SW 1271 (cell line): Measurements from ENCODE around the gene GALNT1.

Source experiments
- DNase-seq, 2 experiments: peaks; one replicate each; lab custom pipeline; 2025; lab: John Stamatoyannopoulos, UW

GALNT1 gene

DNA sequence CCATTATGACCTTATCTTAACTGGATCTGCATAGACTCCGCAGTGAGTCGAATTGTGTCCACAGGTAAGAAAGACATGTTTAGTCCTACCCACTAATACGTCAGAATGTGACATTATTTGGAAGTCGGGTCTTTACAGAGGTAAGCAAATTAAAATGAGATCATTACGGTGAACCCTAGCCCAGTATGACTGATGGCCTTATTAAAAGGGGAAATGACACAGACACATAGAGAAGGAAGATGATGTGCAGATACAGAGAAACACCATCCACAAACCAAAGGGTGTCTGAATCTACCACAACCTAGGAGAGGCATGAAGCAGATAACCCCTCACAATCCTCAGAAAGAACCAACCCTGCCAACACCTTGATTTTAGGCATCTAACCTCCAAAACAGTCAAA is 135.6 kb downstream of the GALNT1 start:
- no peak for DNase-seq

DNA sequence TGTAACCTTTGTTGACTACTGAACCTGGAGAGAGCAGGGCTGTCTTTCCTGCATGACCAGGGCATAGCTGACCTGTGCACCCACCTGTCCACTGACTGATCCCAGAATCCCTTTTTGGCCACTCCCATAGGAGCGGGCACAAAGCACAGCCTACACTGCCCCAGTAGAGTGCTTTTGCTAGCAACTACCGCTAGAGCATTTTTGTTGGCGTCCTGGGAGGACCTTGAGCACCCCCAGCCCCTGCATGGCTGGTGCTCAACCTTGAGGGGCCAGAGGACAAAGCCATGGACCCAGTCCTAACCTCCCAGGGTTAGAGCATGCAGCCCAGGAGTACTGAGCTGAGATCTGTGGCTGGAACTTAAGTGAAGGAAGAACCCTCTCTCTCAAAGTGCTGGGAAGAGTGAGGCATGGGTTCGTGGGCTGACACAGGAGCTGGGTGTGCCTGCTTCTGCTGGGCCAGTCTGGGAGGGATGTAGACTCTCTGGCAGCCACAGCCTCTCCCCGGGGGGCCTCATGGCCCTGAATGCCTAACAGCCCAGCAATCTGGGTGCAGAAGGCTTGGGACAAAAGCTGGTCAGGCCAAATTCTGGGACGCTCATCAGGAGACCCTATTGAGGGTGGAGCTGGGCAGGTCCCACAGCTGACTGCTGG is 140.0 kb downstream of the GALNT1 start:
- no peak for DNase-seq

DNA sequence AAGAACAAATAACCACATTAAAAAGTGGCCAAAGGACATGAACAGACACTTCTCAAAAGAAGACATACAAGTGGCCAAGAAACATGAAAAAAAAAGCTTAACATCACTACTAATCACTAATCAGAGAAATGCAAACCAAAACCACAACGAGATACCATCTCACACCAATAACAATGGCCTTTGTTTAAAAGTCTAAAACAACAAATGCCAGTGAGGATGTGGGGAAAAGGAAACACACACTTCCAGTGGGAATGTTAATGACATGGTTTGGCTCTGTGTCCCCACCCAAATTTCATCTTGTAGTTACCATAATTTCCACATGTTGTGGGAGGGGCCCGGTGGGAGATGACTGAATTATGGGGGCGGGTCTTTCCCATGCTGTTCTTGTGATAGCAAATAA is 147.1 kb downstream of the GALNT1 start:
- no peak for DNase-seq

DNA sequence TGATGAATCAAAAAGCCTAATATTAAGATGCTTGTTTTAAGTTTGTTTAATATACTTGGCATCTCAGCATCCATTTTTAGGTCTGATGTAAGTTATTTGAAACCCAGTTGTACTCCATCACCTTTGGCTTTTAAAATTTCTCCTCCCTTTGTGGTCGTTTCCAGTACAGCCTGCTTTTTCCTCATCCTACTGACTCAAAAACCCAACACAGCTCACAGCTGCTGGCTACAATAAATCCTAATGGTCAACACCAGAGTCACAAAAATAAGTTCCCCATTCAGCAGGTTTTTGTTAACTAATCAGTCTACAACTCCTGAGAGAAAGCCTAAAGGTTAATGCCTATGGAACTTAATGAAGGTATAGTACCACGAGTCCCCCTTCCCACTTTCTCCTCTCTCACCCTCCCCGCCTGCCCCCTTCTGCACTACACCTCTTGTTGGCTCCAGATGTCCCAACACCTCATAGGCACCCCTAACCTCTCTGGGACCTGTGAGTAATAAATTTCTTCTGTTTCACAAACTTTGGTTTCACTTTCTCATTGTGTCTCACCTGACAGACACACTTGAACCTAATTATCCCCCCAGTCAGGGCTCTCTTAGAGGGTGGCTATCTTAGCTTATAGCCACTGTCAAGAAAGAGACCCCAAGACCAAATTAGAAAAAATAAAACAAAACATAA is 148.6 kb downstream of the GALNT1 start:
- DNase-seq = no peak

DNA sequence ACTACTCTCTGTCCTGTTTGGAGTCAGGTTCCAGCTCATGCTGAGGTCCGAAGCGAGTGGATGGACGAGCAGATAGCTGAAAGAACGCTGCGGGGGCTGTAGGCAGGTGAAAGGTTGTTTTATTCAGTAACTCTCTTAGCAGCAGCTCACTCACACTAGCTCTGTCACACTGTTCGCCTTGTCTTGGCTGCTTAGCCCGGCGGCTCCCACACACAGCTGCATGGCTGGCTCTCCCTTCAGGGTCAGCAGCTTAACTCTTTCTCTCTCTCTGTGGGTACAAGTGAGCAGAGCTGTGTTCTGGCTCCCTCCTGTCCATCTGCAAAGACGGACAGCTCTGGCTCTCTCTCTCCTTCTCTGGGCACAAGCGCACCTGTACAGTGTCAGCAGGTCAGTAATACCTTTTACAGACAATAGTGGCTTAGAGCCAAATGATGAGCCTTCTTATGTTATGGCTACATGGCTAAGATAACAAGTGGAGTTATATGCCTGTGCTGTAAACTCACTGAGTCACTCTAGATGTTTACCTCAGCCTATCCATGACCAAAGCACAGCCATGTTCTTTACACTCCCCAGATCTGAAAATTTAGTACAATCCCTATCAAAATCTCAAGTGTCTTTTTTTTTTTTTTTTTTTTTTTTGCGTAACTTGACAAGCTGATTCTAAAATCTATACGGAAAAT is 149.3 kb downstream of the GALNT1 start:
- no peak for DNase-seq

DNA sequence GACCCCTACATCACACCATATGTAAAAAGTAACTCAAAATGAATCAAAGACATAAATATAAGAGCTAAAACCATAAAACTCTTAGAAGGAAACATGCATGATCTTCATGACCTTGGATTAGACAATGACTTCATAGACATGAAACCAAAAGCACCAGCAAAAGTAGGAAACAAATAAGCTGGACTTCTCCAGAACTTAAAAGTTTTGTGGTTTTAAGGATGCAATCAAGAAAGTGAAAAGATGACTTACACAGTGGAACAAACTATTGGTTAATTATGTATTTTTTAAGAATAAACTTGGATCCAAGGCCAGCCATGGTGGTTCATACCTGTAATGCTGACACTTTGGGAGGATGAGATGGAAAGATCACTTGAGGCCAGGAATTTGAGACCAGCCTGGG is 150.2 kb downstream of the GALNT1 start:
- DNase-seq = no peak

DNA sequence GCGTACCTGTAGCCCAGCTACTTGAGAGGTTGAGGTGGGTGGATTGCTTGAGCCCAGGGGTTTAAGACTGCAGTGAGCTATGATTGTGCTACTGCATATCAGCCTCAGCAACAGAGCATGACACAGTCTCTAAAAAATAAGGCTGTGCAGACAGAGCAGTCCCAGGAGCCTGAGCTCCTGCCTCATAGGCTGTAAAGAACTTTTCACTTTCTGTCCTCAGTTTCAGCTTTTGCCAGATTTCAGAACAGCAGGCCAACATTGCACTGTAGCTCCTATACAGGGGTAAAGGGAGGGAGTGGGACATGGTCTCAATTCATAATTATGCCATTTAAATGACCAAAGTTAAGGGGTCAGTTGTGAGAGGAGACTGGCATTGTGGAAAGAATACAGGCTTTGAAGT is 150.6 kb downstream of the GALNT1 start:
- DNase-seq = no peak

DNA sequence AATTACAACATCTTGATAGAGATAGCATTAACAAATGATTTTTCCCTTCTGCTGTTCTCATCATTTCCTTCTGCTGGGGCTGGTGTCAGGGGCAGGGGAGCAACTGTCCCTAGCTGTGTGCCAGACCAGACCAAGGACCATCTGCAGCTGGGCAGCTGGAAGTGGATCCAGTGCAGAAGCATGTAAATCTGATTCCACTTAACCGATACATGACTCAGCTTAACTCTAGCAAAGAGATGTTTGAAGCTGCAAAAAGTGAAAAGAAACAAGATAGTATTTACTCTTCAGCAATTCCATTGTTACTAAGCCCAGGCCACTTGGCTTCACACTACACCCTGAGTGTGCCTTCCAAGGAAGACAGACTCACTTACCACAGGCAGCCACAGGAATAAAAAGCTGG is 151.1 kb downstream of the GALNT1 start:
- no peak for DNase-seq

DNA sequence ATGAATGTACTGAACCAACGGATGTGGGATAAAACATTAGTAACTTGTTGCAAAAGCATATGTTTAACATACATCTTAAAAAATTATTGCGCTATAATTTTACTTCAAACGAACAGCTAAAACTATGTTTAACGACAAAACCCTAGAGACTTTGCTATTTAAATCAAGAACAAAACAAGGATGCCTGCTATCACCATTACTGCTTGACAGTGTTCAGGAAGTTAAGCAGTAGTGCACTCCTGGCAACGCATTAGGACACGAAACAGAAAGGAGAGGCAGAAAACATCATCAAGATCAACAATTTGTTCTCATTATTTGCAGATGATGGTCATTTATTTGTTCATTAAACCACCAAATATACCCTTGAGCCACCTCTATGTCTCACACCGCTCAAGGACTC is 151.9 kb downstream of the GALNT1 start:
- DNase-seq = no peak

DNA sequence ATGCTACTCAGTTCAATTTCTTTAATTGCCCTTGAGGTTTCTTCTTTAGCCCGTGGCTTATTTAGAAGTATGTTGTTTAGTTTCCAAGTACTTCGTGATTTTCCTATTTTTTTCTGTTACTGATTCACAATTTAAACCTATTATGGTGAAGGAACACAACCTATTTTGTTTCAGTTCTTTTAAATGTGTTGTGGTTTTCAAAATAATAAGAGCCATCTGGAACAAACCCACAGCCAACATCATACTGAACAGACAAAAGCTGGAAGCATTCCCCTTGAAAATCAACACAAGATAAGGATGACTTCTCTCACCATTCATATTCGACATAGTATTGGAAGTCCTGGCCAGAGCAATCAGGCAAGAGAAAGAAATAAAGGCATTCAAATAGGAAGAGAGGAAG is 155.2 kb downstream of the GALNT1 start:
- no peak for DNase-seq

DNA sequence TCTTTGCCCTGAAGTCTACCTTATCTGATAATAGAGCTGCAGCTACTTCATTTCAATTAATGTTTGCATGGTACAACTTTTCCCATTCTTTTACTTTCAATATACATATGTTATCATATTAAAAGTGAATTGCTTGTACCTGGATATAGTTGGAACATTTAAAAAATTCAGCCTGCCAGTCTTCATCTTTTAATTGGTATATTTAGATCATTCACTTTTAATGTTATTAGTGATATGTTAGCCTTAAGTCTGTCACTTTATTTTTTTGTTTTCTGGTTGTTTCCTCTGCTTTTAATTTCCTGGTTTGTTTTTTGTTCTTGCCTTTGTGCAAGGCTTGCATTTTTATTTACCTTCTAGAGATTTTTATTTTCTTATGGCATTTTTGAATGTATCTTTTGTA is 158.2 kb downstream of the GALNT1 start:
- no peak for DNase-seq

DNA sequence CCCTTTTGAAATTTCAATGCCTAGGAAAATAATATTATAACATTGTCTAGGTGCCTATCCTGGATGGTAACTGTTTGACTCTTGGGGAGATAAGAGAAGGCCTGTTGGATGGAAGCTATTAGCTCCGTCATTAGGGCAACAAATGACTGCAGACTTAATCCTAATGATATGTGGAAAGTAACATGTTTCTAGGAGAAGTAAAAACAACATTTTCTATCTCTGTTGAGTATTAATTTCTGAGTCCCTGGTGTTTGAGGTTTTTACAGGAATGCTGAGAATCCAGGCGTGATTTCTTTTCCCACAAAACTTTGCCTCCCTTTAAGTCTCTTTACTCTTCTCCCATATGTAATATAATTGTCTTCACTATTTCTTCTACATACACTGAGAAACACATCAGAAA is 159.1 kb downstream of the GALNT1 start:
- no peak for DNase-seq

DNA sequence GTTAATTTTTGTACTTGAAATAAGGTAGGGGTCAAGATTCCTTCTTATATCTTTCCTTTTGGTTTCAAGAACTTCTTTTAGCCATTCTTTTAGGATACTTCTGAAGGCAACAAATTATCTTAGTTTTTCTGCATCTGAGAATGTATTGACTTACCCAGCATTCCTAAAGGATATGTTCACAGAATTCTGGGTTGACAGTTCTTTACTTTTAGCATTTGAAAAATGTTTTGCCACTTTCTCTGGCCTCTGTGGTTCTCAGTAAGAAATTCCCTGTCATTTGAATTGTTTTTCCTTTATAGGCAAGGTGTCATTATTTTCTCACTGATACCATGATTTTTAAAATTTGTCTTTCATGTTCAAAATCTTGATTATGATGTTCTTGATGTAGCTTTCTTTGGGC is 162.4 kb downstream of the GALNT1 start:
- DNase-seq = no peak

DNA sequence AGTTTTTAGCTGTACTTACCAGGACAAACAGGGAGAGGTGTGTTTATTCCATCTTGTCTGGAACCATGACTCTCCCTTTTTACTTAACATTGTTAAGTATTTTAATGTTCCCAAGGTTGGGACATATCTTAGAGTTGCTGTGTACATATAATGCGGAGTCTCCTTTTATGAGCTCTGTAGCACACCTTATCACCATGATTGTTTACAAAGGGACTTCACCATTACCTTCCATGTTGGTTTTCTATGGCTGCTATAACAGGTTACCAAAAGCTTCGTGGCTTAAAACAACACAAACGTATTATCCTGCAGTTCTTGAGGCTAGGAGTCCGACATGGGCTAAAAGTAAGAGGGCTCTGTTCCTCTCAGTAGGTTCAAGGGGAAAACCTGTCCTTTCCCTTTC is 164.3 kb downstream of the GALNT1 start:
- no peak for DNase-seq

DNA sequence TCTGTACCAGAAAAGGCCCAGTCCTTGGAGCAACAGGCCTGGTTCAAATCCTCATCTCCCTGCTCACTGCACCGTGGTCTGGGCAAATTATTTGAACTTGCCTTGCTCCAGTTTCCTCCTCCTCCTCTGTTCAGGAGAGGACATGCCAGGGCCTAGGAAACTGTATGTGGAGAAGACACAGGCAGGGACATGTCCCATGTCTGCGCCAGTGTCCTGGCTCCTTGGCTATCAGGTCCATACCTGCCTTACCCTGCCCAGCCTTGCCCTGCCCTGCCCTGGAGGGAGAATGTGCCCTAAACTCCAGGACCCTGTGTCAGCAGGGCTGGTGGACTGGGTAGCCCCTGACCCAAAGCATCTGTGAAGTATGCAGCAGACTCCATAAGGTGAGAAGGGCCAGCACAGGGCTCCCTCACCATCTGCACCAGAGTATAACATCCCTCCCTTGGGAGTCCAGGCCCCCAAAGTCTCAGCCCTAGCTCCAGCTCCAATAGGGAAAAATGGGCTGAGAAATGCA is 165.3 kb downstream of the GALNT1 start:
- DNase-seq = no peak

DNA sequence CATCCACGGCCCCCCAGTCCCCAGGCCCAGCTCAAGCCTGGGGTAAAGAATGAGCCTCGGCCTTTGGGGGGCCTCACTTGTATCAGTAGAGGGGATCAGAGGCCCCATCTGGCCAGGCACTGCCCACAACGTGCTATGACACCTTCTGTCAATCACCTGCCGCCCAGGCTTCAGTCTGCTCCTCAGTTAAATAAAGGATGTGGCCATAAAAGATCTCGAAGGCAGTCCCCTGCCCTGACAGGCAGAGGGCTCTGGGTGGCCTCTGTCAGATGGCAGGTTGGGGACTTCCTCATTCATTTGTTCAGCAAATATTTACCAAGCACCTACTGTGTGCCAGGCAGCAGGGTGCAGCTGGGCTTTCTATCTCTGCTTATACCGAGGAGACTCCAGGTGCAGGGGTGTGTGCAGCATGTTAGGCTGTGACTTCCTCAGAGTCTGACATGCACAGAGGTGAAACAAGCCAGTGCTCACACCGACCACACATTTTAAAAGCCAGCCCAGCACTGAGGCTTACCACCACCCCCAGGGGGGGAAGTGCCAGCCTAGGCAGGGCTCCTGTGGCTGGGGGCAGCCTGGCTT is 166.4 kb downstream of the GALNT1 start:
- no peak for DNase-seq

DNA sequence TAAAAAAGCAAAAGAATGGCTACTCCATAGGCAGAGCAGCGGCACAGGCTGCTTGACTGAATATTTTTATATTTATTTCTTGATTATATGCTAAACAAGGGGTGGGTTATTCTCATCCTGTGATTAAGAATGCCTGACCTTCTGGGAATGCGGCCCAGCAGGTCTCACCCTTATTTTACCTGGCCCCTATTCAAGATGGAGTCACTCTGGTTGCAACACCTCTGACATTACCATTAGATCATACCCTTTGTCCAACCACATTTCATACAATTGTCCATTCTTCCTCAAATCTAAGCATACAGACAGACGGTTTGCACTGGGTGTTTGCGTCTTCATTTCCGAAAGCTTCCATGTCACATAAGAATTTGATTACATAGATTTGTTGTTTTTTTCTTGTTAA is 168.2 kb downstream of the GALNT1 start:
- DNase-seq = no peak

DNA sequence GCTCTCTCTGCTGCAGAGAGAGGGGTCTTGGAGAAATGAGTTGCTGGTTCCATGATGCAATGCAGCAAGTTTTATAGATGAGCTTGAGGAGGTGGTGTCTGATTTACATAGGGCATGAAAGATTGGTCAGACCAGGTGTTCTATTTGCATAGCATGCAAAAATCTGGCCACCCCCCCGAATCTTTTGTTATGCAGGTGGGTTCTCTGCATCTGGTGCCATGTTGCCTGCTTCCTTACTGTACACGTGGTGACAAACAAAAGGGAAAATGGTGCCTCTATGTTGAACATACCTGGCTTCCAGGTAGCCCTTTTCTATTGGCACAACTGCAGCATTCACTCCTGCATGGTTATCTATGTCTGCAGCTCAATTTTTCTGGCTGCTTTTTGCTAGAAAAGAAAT is 169.4 kb downstream of the GALNT1 start:
- no peak for DNase-seq

DNA sequence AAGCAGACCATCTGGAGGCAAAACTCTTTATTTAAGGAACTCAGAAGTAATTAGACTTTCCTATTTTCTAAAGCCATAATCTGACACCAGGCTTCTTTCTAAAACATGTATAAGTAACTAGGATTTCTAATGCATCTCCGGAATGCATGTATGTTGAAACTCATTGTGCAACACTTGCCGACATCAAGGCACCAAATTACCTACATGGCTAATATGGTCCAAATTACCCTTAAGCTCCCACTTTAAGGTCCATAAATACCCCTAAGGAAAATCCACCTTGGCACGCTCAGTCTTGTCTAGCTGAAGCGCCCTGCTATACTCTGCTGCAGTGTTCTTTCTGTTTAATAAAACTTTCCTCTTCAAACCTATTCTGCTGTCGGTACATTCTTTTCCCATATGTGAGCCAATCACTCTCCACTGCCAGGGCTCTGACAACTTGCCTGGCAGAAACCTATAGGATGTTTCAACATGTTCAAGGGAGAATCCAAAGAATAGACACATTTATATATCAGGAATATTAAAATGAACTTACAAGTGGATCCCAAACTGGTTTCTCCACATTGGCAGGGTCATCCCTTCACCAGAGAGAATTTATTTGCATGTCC is 171.9 kb downstream of the GALNT1 start:
- no peak for DNase-seq

DNA sequence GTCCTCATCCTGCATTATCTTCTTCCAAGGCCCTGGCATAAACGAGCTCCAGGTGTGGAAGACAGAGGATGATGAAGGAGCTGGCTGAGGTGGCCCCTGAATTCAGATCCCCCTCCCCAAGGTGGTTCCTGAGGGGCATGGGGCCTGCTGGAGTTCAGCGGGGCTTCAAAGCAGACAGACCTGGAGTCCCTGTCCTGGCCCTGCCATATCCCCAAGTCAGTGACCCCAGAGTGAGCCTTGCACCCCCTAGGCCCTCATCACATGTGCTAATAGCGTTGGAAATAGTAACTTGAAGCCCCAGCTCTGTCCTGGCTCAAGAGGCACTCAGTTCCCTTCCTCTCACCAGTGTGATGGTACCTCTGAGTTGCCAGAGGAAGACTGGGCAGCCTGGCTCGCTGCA is 172.9 kb downstream of the GALNT1 start:
- DNase-seq = no peak

DNA sequence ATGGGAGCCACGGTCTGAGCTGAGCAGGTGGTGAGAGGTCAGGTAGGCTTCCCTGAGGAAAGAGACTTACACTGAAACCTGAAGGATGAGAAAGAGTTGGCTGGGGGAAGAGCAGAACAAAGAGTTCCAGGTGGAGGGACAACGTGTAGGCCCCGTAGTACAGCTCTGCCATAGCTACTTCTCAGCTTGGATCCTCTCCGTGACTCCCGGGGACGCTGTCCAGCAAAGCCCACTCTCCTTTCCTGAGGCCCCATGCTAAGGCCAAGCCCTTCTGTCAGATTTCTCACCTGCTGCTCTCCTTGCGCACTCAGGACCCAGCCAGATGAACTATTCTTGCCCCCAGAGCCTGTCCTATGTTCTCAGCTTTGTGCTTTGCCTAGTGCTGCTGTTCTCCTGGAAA is 173.8 kb downstream of the GALNT1 start:
- DNase-seq = no peak

DNA sequence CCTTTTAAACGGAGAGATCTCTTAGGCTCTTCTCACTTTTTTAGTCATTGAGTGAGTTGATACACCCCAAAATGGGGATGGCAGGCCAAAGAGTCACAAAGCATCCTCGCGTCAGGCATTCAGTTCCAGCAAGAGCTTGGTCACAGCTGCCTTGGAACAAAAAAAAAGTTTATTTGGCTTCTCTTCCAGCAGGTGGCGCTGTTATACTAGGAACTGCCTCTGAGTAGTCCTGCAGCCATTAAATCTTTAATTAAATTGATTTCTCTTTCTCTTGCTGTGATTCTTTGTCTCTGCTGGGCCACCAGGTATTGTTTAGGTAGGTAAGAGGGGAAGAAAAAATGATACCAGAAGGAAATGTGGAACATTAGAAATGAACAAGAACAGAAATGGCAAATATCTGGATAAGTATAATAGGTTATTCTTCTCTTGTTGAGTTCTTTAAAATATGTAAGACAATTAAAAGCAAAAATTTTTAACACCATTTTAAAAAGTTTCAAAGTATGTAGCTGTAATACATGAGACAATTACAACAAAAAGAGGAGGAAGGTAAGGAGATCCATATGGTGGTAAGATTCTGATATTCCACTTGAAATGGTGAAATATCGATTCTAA is 175.1 kb downstream of the GALNT1 start:
- DNase-seq = peak in 1 of 2 experiments; percentile 63
